Measurements from ENCODE around the gene CDON.

- TF ChIP-seq EZH2 (IDR thresholded peaks at IDR 0.05; ENCODE audit: borderline replicate concordance, low read length): no peak
- no peak for TF ChIP-seq CTCF (IDR thresholded peaks at IDR 0.05; ENCODE audit: low read length)
Measured at GRCh38 chr11:125940145-125940544, 122.5 kb downstream of the CDON start.
